ENCODE data around the gene DUXA. TPM values are rescaled to one million over a fixed set of nuclear protein-coding genes. Genes with fewer than 3 reads are reported as not detected.
"Not testable (repeated sequence)": the region's sequence is repeated elsewhere in the genome, so short reads cannot be mapped to it uniquely, and the experiment has no call there.

The DUXA gene
- polyA plus RNA-seq, 1 donor from 2014 or later = not detected

DNA sequence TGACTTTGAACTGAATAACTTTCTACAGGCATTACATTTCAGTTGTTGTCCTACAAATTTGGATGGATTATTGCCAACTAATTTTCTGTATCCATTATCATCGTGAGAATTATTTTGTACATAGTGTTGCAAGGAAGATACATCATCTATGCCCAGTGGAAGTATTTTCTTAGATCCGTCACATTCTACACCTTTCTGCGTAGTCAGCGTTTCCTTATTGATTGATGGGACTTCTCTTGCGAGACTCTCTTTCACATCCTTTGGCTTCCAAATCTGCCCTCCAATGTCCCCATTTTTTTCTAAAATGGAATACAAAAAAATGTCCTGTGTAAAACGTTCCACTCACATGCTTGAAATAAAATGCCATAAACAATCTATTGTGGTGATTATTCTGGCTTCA is 31.5 kb downstream of the DUXA start:
- no peak overlapping the region for H3K4me3 ChIP-seq (ENCODE audit: low read length)
- H2AFZ ChIP-seq (ENCODE audit: low read depth, low read length) = no peak overlapping the region
- no peaks in the 10 kb centered on the region for H3F3A ChIP-seq (ENCODE audit: insufficient read depth, low read length, poor library complexity, severe bottlenecking)
- TF ChIP-seq EZH2 (IDR thresholded peaks at IDR 0.05; ENCODE audit: borderline replicate concordance, insufficient read depth, low read length, poor library complexity, severe bottlenecking) (no peak), MXI1 (conservative IDR thresholded peaks at IDR 0.05; ENCODE audit: poor library complexity, severe bottlenecking) (no peak), POLR2AphosphoS5 (IDR thresholded peaks at IDR 0.05) (no peak), EP300 (conservative IDR thresholded peaks at IDR 0.05; ENCODE audit: poor library complexity, severe bottlenecking) (no peak), RAD21 (conservative IDR thresholded peaks at IDR 0.05) (no peak), SMC3 (conservative IDR thresholded peaks at IDR 0.05; ENCODE audit: poor library complexity) (no peak), TAF1 (IDR thresholded peaks at IDR 0.05; ENCODE audit: low read depth) (no peak)
- TF ChIP-seq, protein P1, sequence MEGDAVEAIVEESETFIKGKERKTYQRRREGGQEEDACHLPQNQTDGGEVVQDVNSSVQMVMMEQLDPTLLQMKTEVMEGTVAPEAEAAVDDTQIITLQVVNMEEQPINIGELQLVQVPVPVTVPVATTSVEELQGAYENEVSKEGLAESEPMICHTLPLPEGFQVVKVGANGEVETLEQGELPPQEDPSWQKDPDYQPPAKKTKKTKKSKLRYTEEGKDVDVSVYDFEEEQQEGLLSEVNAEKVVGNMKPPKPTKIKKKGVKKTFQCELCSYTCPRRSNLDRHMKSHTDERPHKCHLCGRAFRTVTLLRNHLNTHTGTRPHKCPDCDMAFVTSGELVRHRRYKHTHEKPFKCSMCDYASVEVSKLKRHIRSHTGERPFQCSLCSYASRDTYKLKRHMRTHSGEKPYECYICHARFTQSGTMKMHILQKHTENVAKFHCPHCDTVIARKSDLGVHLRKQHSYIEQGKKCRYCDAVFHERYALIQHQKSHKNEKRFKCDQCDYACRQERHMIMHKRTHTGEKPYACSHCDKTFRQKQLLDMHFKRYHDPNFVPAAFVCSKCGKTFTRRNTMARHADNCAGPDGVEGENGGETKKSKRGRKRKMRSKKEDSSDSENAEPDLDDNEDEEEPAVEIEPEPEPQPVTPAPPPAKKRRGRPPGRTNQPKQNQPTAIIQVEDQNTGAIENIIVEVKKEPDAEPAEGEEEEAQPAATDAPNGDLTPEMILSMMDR (IDR thresholded peaks at IDR 0.05; ENCODE audit: poor library complexity, severe bottlenecking) = no peak
- TF ChIP-seq, protein P2, sequence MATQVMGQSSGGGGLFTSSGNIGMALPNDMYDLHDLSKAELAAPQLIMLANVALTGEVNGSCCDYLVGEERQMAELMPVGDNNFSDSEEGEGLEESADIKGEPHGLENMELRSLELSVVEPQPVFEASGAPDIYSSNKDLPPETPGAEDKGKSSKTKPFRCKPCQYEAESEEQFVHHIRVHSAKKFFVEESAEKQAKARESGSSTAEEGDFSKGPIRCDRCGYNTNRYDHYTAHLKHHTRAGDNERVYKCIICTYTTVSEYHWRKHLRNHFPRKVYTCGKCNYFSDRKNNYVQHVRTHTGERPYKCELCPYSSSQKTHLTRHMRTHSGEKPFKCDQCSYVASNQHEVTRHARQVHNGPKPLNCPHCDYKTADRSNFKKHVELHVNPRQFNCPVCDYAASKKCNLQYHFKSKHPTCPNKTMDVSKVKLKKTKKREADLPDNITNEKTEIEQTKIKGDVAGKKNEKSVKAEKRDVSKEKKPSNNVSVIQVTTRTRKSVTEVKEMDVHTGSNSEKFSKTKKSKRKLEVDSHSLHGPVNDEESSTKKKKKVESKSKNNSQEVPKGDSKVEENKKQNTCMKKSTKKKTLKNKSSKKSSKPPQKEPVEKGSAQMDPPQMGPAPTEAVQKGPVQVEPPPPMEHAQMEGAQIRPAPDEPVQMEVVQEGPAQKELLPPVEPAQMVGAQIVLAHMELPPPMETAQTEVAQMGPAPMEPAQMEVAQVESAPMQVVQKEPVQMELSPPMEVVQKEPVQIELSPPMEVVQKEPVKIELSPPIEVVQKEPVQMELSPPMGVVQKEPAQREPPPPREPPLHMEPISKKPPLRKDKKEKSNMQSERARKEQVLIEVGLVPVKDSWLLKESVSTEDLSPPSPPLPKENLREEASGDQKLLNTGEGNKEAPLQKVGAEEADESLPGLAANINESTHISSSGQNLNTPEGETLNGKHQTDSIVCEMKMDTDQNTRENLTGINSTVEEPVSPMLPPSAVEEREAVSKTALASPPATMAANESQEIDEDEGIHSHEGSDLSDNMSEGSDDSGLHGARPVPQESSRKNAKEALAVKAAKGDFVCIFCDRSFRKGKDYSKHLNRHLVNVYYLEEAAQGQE (IDR thresholded peaks at IDR 0.05; ENCODE audit: borderline replicate concordance) = no peak
- H3K9ac ChIP-seq (ENCODE audit: low read length) = no peak overlapping the region
- no peaks in the 10 kb centered on the region for H3K79me2 ChIP-seq (replicated peaks; ENCODE audit: insufficient read depth, low read length)
- H3K4me2 ChIP-seq (ENCODE audit: low read length) = no peak overlapping the region
- H3K27me3 ChIP-seq (ENCODE audit: insufficient read depth, low read depth, low read length) = no peaks in the 10 kb centered on the region
- no peaks in the 10 kb centered on the region for H3K36me3 ChIP-seq (ENCODE audit: insufficient read depth, low read length)
- no peaks in the 10 kb centered on the region for H3K9me2 ChIP-seq (ENCODE audit: insufficient read depth, low read length)
- no peak overlapping the region for H3K27ac ChIP-seq (ENCODE audit: low read length)
- no peaks in the 10 kb centered on the region for H3K9me3 ChIP-seq (ENCODE audit: low read length)
- no peaks in the 10 kb centered on the region for H4K20me1 ChIP-seq (ENCODE audit: insufficient read depth)

DNA sequence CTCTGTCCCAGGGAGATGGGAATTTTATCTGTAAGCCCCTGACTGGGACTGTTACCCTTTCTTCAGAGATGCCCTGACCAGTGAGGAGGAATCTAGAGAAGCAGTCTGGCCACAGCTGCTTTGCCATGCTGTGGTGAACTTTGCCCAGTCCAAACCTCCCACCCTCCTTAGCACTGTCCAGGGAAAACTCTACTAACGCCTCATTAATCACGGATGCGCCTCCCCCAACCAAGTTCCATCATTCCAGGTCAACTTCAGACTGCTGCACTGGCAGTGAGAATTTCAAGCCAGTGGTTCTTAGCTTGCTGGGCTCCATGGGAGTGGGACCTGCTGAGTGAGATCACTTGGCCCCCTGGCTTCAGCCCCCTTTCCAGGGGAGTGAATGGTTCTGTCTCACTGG is 39.9 kb downstream of the DUXA start:
- H3F3A ChIP-seq (ENCODE audit: insufficient read depth, low read length, poor library complexity, severe bottlenecking); H4K20me1 ChIP-seq (ENCODE audit: insufficient read depth); H3K4me3 ChIP-seq (ENCODE audit: low read length); H3K9me3 ChIP-seq (ENCODE audit: low read length); H3K4me2 ChIP-seq (ENCODE audit: low read length); H3K9me2 ChIP-seq (ENCODE audit: insufficient read depth, low read length); H3K9ac ChIP-seq (ENCODE audit: low read length); H2AFZ ChIP-seq (ENCODE audit: low read depth, low read length); H3K79me2 ChIP-seq (replicated peaks; ENCODE audit: insufficient read depth, low read length); H3K36me3 ChIP-seq (ENCODE audit: insufficient read depth, low read length); H3K27ac ChIP-seq (ENCODE audit: low read length); H3K27me3 ChIP-seq (ENCODE audit: insufficient read depth, low read depth, low read length): not testable (repeated sequence)

- Histone ChIP-seq H3K4me3 (ENCODE audit: low read length) (no peak overlapping the region), H3K79me2 (replicated peaks; ENCODE audit: insufficient read depth, low read length) (no peaks in the 10 kb centered on the region), H3K9me2 (ENCODE audit: insufficient read depth, low read length) (no peaks in the 10 kb centered on the region), H3K4me2 (ENCODE audit: low read length) (no peak overlapping the region), H3K9ac (ENCODE audit: low read length) (no peak overlapping the region), H3K27me3 (ENCODE audit: insufficient read depth, low read depth, low read length) (no peaks in the 10 kb centered on the region), H4K20me1 (ENCODE audit: insufficient read depth) (no peaks in the 10 kb centered on the region), H3K36me3 (ENCODE audit: insufficient read depth, low read length) (no peaks in the 10 kb centered on the region), H3K9me3 (ENCODE audit: low read length) (no peaks in the 10 kb centered on the region), H3K27ac (ENCODE audit: low read length) (no peak overlapping the region), H2AFZ (ENCODE audit: low read depth, low read length) (no peak overlapping the region), H3F3A (ENCODE audit: insufficient read depth, low read length, poor library complexity, severe bottlenecking) (no peaks in the 10 kb centered on the region)
- TF ChIP-seq POLR2AphosphoS5 (IDR thresholded peaks at IDR 0.05) (no peak), EP300 (conservative IDR thresholded peaks at IDR 0.05; ENCODE audit: poor library complexity, severe bottlenecking) (no peak), TAF1 (IDR thresholded peaks at IDR 0.05; ENCODE audit: low read depth) (no peak), MXI1 (conservative IDR thresholded peaks at IDR 0.05; ENCODE audit: poor library complexity, severe bottlenecking) (no peak), SMC3 (conservative IDR thresholded peaks at IDR 0.05; ENCODE audit: poor library complexity) (no peak), EZH2 (IDR thresholded peaks at IDR 0.05; ENCODE audit: borderline replicate concordance, insufficient read depth, low read length, poor library complexity, severe bottlenecking) (no peak), RAD21 (conservative IDR thresholded peaks at IDR 0.05) (no peak)
- TF ChIP-seq, protein P2 (IDR thresholded peaks at IDR 0.05; ENCODE audit: borderline replicate concordance) = no peak
- TF ChIP-seq, protein P1 (IDR thresholded peaks at IDR 0.05; ENCODE audit: poor library complexity, severe bottlenecking) = no peak
Observed at GRCh38 chr19:57123882-57124281, 43.4 kb downstream of the DUXA start.

Data from neural cell (in vitro differentiated cells).